Endothelial cell (in vitro differentiated cells): Measurements from ENCODE around the gene TMEM87B. TPM values are rescaled to one million over a fixed set of nuclear protein-coding genes. Genes with fewer than 3 reads are reported as not detected.

Experiments used
- DNase-seq: peaks from one replicate; pipeline ENCODE4 v3.0.0; 2021; ENCODE audit warnings: low spot score
- H3K27ac Mint-ChIP-seq: one replicate; pipeline ENCODE4 v1.8.0; 2021; ENCODE audit warnings: mixed read lengths, inconsistent platforms; ENCODE audit not compliant: unreplicated experiment
- H3K27me3 Mint-ChIP-seq: one replicate; pipeline ENCODE4 v1.8.0; 2021; ENCODE audit warnings: mild to moderate bottlenecking, moderate library complexity, mixed read lengths, inconsistent platforms; ENCODE audit not compliant: unreplicated experiment
- H3K36me3 Mint-ChIP-seq: one replicate; pipeline ENCODE4 v1.8.0; 2021; ENCODE audit warnings: mild to moderate bottlenecking, low read depth, mixed read lengths, inconsistent platforms; ENCODE audit not compliant: unreplicated experiment
- H3K4me1 Mint-ChIP-seq: one replicate; pipeline ENCODE4 v1.8.0; 2021; ENCODE audit warnings: mild to moderate bottlenecking, mixed read lengths, inconsistent platforms; ENCODE audit not compliant: unreplicated experiment
- H3K4me3 Mint-ChIP-seq: one replicate; pipeline ENCODE4 v1.8.0; 2021; ENCODE audit warnings: mild to moderate bottlenecking, mixed read lengths, inconsistent platforms; ENCODE audit not compliant: unreplicated experiment
- H3K9me3 Mint-ChIP-seq: one replicate; pipeline ENCODE4 v1.8.0; 2021; ENCODE audit warnings: mixed read lengths, inconsistent platforms; ENCODE audit not compliant: unreplicated experiment
- total RNA-seq: library from RNA; stranded (reverse); fragmentation: NEBNext Ultra II Directional; extraction: Animal tissue kit (Norgen Biotek cat#: 25700); gene quantifications from one replicate; pipeline ENCODE4 v1.2.1, GENCODE V29; 2021; ENCODE audit not compliant: unreplicated experiment
- TF ChIP-seq, protein P1 (sequence below): fragments of 200-600 bp; sonication (generic); IDR thresholded peaks from one replicate; pipeline ENCODE4 v1.5.0; 2021; ENCODE audit warnings: antibody characterized with exemption; ENCODE audit not compliant: unreplicated experiment

TMEM87B gene
- total RNA-seq, 1 donor from 2014 or later = 22.6 TPM

DNA sequence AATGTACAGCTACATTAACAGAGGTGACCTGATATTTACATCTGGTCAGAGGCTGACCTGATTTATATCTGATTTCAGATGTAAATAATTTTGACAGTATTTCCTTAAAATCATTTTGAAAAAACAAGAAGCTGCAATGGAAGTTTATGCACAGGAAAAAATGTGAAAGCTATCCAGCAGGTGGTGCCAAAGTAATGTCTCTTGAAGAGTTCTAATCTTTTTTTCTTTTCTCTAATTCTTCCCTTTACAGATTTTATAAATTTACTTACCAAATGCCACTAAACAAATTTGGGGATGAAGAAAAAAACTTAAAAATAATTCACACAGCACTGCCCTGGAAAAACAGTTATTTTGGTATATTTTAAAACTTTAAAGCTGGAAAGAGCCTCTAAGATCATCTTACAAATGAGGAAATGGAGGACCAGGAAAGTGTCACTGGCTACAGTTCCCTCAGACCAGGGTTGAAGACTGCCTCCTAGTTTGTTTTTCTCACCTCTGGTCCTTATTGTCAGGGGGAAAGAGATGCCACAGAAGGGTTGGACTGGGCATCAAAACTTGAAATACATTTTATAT lies 66.7 kb downstream of the TMEM87B start:
- peaks cover 29% of the 10 kb centered on the region for H3K36me3 Mint-ChIP-seq
- DNase-seq = no peak
- TF ChIP-seq, protein P1, sequence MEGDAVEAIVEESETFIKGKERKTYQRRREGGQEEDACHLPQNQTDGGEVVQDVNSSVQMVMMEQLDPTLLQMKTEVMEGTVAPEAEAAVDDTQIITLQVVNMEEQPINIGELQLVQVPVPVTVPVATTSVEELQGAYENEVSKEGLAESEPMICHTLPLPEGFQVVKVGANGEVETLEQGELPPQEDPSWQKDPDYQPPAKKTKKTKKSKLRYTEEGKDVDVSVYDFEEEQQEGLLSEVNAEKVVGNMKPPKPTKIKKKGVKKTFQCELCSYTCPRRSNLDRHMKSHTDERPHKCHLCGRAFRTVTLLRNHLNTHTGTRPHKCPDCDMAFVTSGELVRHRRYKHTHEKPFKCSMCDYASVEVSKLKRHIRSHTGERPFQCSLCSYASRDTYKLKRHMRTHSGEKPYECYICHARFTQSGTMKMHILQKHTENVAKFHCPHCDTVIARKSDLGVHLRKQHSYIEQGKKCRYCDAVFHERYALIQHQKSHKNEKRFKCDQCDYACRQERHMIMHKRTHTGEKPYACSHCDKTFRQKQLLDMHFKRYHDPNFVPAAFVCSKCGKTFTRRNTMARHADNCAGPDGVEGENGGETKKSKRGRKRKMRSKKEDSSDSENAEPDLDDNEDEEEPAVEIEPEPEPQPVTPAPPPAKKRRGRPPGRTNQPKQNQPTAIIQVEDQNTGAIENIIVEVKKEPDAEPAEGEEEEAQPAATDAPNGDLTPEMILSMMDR = peak; percentile 62
- no peak overlapping the region for H3K4me3 Mint-ChIP-seq
- no peaks in the 10 kb centered on the region for H3K4me1 Mint-ChIP-seq
- H3K27me3 Mint-ChIP-seq = peaks cover 4% of the 10 kb centered on the region
- H3K9me3 Mint-ChIP-seq = no peaks in the 10 kb centered on the region
- no peak overlapping the region for H3K27ac Mint-ChIP-seq

DNA sequence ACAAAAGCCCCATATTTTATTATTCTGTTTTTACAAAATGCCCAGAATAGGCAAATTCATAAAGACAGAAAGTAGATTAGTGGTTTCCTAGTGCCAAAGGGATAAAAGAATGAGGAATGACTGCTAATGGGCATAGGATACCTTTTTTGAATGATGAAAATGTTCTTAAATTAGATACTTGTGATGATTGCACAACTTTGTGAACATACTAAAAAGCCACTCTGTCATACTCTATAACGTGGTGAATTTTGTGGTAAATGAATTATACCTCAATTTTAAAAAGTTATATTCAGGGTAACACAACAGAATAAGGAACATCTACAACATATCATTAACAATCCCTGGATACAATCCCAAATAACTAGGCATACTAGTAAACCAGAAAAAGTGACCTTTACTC lies 74.0 kb downstream of the TMEM87B start:
- no peak overlapping the region for H3K27ac Mint-ChIP-seq
- H3K4me1 Mint-ChIP-seq = no peaks in the 10 kb centered on the region
- no peak for DNase-seq
- no peaks in the 10 kb centered on the region for H3K9me3 Mint-ChIP-seq
- peaks cover 4% of the 10 kb centered on the region for H3K27me3 Mint-ChIP-seq
- TF ChIP-seq, protein P1 = no peak
- H3K36me3 Mint-ChIP-seq = peaks cover 25% of the 10 kb centered on the region
- no peak overlapping the region for H3K4me3 Mint-ChIP-seq

DNA sequence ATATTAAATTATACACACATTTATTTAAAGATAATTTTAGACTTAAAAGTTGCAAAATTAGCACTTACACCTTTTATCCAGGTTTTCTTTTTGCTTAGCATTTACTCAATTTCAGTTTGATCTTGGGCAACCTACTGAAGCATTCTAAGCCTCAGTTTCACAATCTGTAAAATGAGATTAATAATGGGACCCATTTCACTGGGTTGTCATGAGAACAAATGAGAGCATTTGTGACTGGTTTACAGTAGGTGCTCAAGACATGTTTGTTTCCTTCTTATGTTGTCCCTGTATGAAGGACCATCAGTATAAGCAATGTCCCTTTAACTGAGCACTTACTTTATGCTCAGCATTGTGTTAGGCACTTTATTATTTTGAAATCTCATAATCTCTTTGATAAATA lies 78.3 kb downstream of the TMEM87B start:
- Mint-ChIP-seq H3K27me3 (peaks cover 11% of the 10 kb centered on the region), H3K9me3 (no peaks in the 10 kb centered on the region), H3K4me1 (peaks cover 5% of the 10 kb centered on the region), H3K36me3 (peaks cover 8% of the 10 kb centered on the region), H3K4me3 (no peak overlapping the region), H3K27ac (no peak overlapping the region)
- TF ChIP-seq, protein P1 = no peak
- DNase-seq = no peak

DNA sequence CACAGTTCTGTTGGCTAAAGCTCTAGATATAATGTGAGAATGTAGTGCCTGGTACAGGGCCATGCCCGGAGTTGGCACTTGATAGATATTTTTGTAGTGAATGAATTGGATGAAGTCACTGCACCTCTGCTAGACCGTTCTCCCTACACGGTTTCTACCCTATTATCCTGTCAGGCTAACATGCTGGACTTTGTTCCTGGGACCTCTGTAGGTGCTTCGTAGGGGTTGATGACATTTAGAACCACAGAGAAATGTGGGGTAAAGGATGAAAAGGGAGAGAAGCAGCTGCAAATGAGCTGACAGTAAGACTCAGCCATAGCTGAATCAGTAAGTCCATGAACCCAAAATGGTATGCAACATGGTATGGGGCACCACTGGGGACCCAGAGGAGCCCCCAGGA lies 79.1 kb downstream of the TMEM87B start:
- Mint-ChIP-seq H3K9me3 (no peaks in the 10 kb centered on the region), H3K27me3 (peaks cover 11% of the 10 kb centered on the region), H3K4me1 (peaks cover 5% of the 10 kb centered on the region), H3K36me3 (peaks cover 7% of the 10 kb centered on the region), H3K4me3 (no peak overlapping the region), H3K27ac (no peak overlapping the region)
- TF ChIP-seq, protein P1 = no peak
- DNase-seq = no peak

DNA sequence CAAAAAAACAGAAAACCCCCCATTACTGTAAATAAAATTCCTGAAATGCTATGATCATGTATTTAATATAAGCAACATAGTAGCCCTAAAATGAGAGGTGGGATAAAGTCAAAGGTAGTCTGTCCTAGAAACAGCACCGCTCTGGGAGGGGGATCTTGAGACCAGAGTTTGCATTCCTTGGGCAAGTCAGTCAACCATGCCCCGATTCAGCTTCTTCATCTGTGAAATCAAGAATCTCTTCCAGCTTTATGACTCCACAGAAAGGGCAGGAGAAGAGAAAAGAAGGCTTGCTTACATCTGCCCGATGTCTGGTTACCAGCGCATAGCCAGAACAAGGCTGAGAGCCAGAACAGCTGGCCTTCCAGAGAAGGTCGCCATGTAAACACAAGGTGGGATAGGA lies 81.0 kb downstream of the TMEM87B start:
- Mint-ChIP-seq H3K27me3 (peaks cover 19% of the 10 kb centered on the region), H3K4me3 (peak overlapping the region; percentile 53), H3K4me1 (peaks cover 9% of the 10 kb centered on the region), H3K9me3 (no peaks in the 10 kb centered on the region), H3K27ac (no peak overlapping the region), H3K36me3 (peaks cover 11% of the 10 kb centered on the region)
- DNase-seq = no peak
- TF ChIP-seq, protein P1 = no peak
